Measurements from ENCODE around the gene GALNS.

- TF ChIP-seq CTCF (IDR thresholded peaks at IDR 0.05; ENCODE audit: poor library complexity), result no peak
- no peak for TF ChIP-seq EZH2phosphoT487 (IDR thresholded peaks at IDR 0.05; ENCODE audit: low read depth, severe bottlenecking, unreplicated experiment)
These were observed 23.0 kb upstream of the GALNS start for GRCh38 chr16:88879788-88880055.
